Liver (tissue), 9 donors: Measurements from ENCODE around the gene UBAP1L. TPM values are rescaled to one million over a fixed set of nuclear protein-coding genes. Genes with fewer than 3 reads are reported as not detected.
A peak's percentile ranks its signal among the peaks of the same experiment; 100 is the strongest.

Experiments used
- DNase-seq: peaks from one replicate; pipeline ENCODE4 v3.0.0-alpha.2; 2017; ENCODE audit warnings: low spot score
- H3K27ac ChIP-seq, 2 donors: one replicate each; pipeline ENCODE4 v1.7.0; 2013; ENCODE audit warnings: inconsistent platforms in 2 of 2, low read length in 2 of 2, control low read depth in 1 of 2, low read depth in 1 of 2, mild to moderate bottlenecking in 1 of 2
- H3K27me3 ChIP-seq, 4 donors: one replicate each; pipeline versions ENCODE4 v1.6.1 to v1.7.0; 2013; ENCODE audit warnings: low read length in 3 of 4, inconsistent platforms in 1 of 4, mild to moderate bottlenecking in 1 of 4, moderate library complexity in 1 of 4; ENCODE audit not compliant: control insufficient read depth in 4 of 4, insufficient read depth in 4 of 4
- H3K36me3 ChIP-seq, 4 donors: one replicate each; pipeline versions ENCODE4 v1.6.1 to v1.7.0; 2013; ENCODE audit warnings: low read length in 3 of 4, mild to moderate bottlenecking in 3 of 4, low read depth in 1 of 4, moderate library complexity in 1 of 4; ENCODE audit not compliant: control insufficient read depth in 4 of 4, insufficient read depth in 3 of 4
- H3K4me1 ChIP-seq, 4 donors: one replicate each; pipeline versions ENCODE4 v1.6.1 to v1.7.0; 2013; ENCODE audit warnings: low read length in 3 of 4, mild to moderate bottlenecking in 3 of 4, moderate library complexity in 1 of 4; ENCODE audit not compliant: control insufficient read depth in 4 of 4, insufficient read depth in 4 of 4
- H3K4me3 ChIP-seq, 3 donors: one replicate each; pipeline versions ENCODE4 v1.6.1 to v1.7.0; 2013; ENCODE audit warnings: low read length in 3 of 3, control low read depth in 1 of 3, low read depth in 1 of 3, mild to moderate bottlenecking in 1 of 3
- H3K9ac ChIP-seq, 2 donors: one replicate each; pipeline ENCODE4 v1.7.0; 2013; ENCODE audit warnings: low read length in 2 of 2, mild to moderate bottlenecking in 2 of 2, moderate library complexity in 2 of 2, control low read depth in 1 of 2, low read depth in 1 of 2
- H3K9me3 ChIP-seq, 4 donors: one replicate each; pipeline versions ENCODE4 v1.6.1 to v1.7.0; 2013; ENCODE audit warnings: low read length in 3 of 4; ENCODE audit not compliant: control insufficient read depth in 4 of 4
- FOXA1 ChIP-seq: IDR thresholded peaks from 2 replicates; pipeline ENCODE4 v1.6.1; 2016; ENCODE audit warnings: antibody characterized with exemption
- FOXA2 ChIP-seq: IDR thresholded peaks from 2 replicates; pipeline ENCODE4 v1.6.1; 2016; ENCODE audit warnings: antibody characterized with exemption
- GABPA ChIP-seq, 2 donors: IDR thresholded peaks in 1 of 2; conservative IDR thresholded peaks in 1 of 2; 2 replicates each; pipeline ENCODE4 v1.6.1; 2016; ENCODE audit warnings: antibody characterized with exemption in 2 of 2, mild to moderate bottlenecking in 1 of 2, moderate library complexity in 1 of 2
- HNF4A ChIP-seq, 2 donors: conservative IDR thresholded peaks; 2 replicates each; pipeline ENCODE4 v1.6.1; 2016; ENCODE audit warnings: antibody characterized with exemption in 2 of 2, mild to moderate bottlenecking in 2 of 2
- HNF4G ChIP-seq: IDR thresholded peaks from 2 replicates; pipeline ENCODE4 v1.6.1; 2016; ENCODE audit warnings: antibody characterized with exemption
- JUND ChIP-seq, 2 donors: IDR thresholded peaks; 2 replicates each; pipeline ENCODE4 v1.6.1; 2016; ENCODE audit warnings: antibody characterized with exemption in 2 of 2
- NR2F2 ChIP-seq: IDR thresholded peaks from 2 replicates; pipeline ENCODE4 v1.6.1; 2016; ENCODE audit warnings: antibody characterized with exemption
- RAD21 ChIP-seq, 2 donors: IDR thresholded peaks; 2 replicates each; pipeline ENCODE4 v1.6.1; 2016; ENCODE audit warnings: antibody characterized with exemption in 2 of 2, mild to moderate bottlenecking in 2 of 2
- RXRA ChIP-seq, 2 donors: IDR thresholded peaks; 2 replicates each; pipeline ENCODE4 v1.6.1; 2017 to 2018; ENCODE audit warnings: antibody characterized with exemption in 2 of 2, mild to moderate bottlenecking in 1 of 2
- SP1 ChIP-seq: IDR thresholded peaks from 2 replicates; pipeline ENCODE4 v1.6.1; 2018; ENCODE audit warnings: antibody characterized with exemption, mild to moderate bottlenecking
- TAF1 ChIP-seq: conservative IDR thresholded peaks from 2 replicates; pipeline ENCODE4 v1.6.1; 2016; ENCODE audit warnings: antibody characterized with exemption, mild to moderate bottlenecking
- YY1 ChIP-seq: IDR thresholded peaks from 2 replicates; pipeline ENCODE4 v1.6.1; 2016; ENCODE audit warnings: antibody characterized with exemption, mild to moderate bottlenecking
- WGBS: extraction: QIAGEN DNeasy Blood & Tissue Kit; methylation state at CpG from one replicate; pipeline ENCODE4 v1.1.7; 2013; 5-methylcytosine and 5-hydroxymethylcytosine counted together
- polyA plus RNA-seq, 2 donors: library from polyadenylated mRNA; stranded (reverse) in 1 of 2; unstranded in 1 of 2; fragments of 200-250 nt in 1 of 2; fragments of >200 nt in 1 of 2; fragmentation: Nextera tagmentation in 1 of 2; extraction: Ambion mirVana in 1 of 2; gene quantifications; one replicate each; pipeline versions ENCODE4 v1.2.1 to v1.2.3, GENCODE V29; 2013 to 2015
- total RNA-seq, 2 donors: library from RNA; depleted of rRNA; stranded (reverse); fragments of >200 nt; gene quantifications; one replicate each; pipeline ENCODE4 v1.2.3, GENCODE V29; 2014
- TF ChIP-seq, protein P1 (sequence below): fragments of 150-350 bp; IDR thresholded peaks from 2 replicates; pipeline ENCODE4 v1.5.1; 2017; ENCODE audit warnings: improper control_type of control experiment, low read depth, low read length; ENCODE audit not compliant: missing input control
- TF ChIP-seq, protein P2 (sequence below): IDR thresholded peaks from 2 replicates; pipeline ENCODE4 v1.6.1; 2016; ENCODE audit warnings: antibody characterized with exemption, mild to moderate bottlenecking
- TF ChIP-seq, protein P3 (sequence below): IDR thresholded peaks from 2 replicates; pipeline ENCODE4 v1.6.1; 2016; ENCODE audit warnings: antibody characterized with exemption
- TF ChIP-seq, protein P4 (sequence below): IDR thresholded peaks from 2 replicates; pipeline ENCODE4 v1.6.1; 2016; ENCODE audit warnings: antibody characterized with exemption
- donor health status: healthy.
- donor health status: healthy.
- donor health status: healthy.
- donor health status: healthy.
- donor health status: healthy.

Gene UBAP1L
- total and polyA plus RNA-seq, 4 donors = 0.57 to 6.9 (median 0.90) TPM

- Histone ChIP-seq H3K27ac (no peak overlapping the region), H3K9me3 (no peaks in the 10 kb centered on the region), H3K36me3 (no peaks in the 10 kb centered on the region), H3K9ac (no peak overlapping the region), H3K27me3 (no peaks in the 10 kb centered on the region), H3K4me1 (peaks cover 0 to 11% (median 10%) of the 10 kb centered on the region in 4 donors), H3K4me3 (no peak overlapping the region)
- DNase-seq = no peak
- 95% methylated on average over 8 of the region's 8 CpGs for WGBS
- TF ChIP-seq NR2F2 (no peak), SP1 (no peak), FOXA2 (no peak), FOXA1 (no peak), GABPA (IDR thresholded peaks at IDR 0.05 in 1 of 2, conservative IDR thresholded peaks at IDR 0.05 in 1 of 2) (no peak), HNF4G (no peak), YY1 (no peak), RAD21 (IDR thresholded peaks at IDR 0.05) (no peak), RXRA (IDR thresholded peaks at IDR 0.05) (no peak)
- TF ChIP-seq, protein P1, sequence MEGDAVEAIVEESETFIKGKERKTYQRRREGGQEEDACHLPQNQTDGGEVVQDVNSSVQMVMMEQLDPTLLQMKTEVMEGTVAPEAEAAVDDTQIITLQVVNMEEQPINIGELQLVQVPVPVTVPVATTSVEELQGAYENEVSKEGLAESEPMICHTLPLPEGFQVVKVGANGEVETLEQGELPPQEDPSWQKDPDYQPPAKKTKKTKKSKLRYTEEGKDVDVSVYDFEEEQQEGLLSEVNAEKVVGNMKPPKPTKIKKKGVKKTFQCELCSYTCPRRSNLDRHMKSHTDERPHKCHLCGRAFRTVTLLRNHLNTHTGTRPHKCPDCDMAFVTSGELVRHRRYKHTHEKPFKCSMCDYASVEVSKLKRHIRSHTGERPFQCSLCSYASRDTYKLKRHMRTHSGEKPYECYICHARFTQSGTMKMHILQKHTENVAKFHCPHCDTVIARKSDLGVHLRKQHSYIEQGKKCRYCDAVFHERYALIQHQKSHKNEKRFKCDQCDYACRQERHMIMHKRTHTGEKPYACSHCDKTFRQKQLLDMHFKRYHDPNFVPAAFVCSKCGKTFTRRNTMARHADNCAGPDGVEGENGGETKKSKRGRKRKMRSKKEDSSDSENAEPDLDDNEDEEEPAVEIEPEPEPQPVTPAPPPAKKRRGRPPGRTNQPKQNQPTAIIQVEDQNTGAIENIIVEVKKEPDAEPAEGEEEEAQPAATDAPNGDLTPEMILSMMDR = no peak
- TF ChIP-seq, protein P2, sequence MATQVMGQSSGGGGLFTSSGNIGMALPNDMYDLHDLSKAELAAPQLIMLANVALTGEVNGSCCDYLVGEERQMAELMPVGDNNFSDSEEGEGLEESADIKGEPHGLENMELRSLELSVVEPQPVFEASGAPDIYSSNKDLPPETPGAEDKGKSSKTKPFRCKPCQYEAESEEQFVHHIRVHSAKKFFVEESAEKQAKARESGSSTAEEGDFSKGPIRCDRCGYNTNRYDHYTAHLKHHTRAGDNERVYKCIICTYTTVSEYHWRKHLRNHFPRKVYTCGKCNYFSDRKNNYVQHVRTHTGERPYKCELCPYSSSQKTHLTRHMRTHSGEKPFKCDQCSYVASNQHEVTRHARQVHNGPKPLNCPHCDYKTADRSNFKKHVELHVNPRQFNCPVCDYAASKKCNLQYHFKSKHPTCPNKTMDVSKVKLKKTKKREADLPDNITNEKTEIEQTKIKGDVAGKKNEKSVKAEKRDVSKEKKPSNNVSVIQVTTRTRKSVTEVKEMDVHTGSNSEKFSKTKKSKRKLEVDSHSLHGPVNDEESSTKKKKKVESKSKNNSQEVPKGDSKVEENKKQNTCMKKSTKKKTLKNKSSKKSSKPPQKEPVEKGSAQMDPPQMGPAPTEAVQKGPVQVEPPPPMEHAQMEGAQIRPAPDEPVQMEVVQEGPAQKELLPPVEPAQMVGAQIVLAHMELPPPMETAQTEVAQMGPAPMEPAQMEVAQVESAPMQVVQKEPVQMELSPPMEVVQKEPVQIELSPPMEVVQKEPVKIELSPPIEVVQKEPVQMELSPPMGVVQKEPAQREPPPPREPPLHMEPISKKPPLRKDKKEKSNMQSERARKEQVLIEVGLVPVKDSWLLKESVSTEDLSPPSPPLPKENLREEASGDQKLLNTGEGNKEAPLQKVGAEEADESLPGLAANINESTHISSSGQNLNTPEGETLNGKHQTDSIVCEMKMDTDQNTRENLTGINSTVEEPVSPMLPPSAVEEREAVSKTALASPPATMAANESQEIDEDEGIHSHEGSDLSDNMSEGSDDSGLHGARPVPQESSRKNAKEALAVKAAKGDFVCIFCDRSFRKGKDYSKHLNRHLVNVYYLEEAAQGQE = no peak
Measured at GRCh38 chr15:65057549-65057940, 57.5 kb downstream of the UBAP1L start.

DNA sequence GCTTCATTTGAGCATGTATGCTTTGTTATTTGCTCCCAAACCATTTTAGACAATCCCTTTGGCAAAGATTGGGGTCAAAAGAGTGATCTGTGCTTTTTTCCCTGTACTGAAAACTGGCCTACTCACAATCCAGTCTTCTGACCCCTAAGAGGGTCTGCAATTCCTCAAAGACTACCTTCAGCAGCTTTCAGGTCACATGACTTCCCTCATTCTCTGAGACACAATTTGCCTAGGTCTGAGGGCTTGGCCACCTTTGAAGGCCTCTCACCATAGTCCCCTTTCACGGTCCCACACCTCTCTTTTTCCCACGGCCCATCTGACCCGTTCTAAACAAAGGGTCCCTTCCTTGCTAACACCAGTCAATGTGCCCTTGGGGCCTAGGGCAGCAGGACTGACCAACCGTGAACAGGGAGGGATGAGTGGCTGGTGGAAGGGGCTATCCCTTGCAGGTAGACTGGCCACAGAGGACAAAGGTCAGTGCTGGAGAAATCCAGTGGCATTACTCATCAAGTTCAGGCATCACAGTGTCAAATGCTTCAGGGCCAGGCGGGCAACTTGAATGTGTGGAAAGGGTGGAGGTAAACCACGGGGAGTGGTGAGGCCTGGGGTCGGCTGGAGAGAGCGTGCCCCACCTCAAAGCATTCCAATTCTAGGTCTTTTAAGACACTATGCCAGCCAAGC lies 58.0 kb downstream of the UBAP1L start:
- H3K4me1 ChIP-seq = peaks cover 0 to 11% (median 10%) of the 10 kb centered on the region in 4 donors
- DNase-seq = no peak
- TF ChIP-seq TAF1 (no peak), JUND (IDR thresholded peaks at IDR 0.05) (peak in 1 of 2 donors; percentile 78), SP1 (peak; percentile 72), HNF4A (conservative IDR thresholded peaks at IDR 0.05) (peak; percentile 83 to 92), HNF4G (peak; percentile 57), RXRA (IDR thresholded peaks at IDR 0.05) (peak; percentile 37 to 77)
- TF ChIP-seq, protein P3, sequence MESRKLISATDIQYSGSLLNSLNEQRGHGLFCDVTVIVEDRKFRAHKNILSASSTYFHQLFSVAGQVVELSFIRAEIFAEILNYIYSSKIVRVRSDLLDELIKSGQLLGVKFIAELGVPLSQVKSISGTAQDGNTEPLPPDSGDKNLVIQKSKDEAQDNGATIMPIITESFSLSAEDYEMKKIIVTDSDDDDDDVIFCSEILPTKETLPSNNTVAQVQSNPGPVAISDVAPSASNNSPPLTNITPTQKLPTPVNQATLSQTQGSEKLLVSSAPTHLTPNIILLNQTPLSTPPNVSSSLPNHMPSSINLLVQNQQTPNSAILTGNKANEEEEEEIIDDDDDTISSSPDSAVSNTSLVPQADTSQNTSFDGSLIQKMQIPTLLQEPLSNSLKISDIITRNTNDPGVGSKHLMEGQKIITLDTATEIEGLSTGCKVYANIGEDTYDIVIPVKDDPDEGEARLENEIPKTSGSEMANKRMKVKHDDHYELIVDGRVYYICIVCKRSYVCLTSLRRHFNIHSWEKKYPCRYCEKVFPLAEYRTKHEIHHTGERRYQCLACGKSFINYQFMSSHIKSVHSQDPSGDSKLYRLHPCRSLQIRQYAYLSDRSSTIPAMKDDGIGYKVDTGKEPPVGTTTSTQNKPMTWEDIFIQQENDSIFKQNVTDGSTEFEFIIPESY = no peak
- TF ChIP-seq, protein P4, sequence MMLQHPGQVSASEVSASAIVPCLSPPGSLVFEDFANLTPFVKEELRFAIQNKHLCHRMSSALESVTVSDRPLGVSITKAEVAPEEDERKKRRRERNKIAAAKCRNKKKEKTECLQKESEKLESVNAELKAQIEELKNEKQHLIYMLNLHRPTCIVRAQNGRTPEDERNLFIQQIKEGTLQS = peak; percentile 63
- WGBS = 79% methylated on average over 8 of the region's 8 CpGs
- no peaks in the 10 kb centered on the region for H3K27me3 ChIP-seq
- H3K4me3 ChIP-seq = no peak overlapping the region
- H3K27ac ChIP-seq = no peak overlapping the region
- H3K36me3 ChIP-seq = no peaks in the 10 kb centered on the region
- no peak overlapping the region for H3K9ac ChIP-seq
- H3K9me3 ChIP-seq = no peaks in the 10 kb centered on the region
